HepG2 (cell line): Measurements from ENCODE around the gene GRB10. TPM values are rescaled to one million over a fixed set of nuclear protein-coding genes. Genes with fewer than 3 reads are reported as not detected.

Experiments
- ATAC-seq: fragments of 200-7000 bp; cut with Tn5 transposase; 3 replicates; pipeline ENCODE4 v1.9.1; 2020; ENCODE audit warnings: mild to moderate bottlenecking, moderate library complexity
- BruUV-seq: library from RNA; stranded (reverse); fragments of 400-500 nt; replicated peaks from 2 replicates; lab custom pipeline; 2021; lab: Mats Ljungman, UMichigan
- CTCF ChIA-PET: fragments of 300-600 bp; formaldehyde crosslinking; extraction: SDS; loops from one replicate; lab custom pipeline; 2021; ENCODE audit warnings: low total read pairs, inconsistent platforms, low intra/inter-chr PET ratio; lab: Yijun Ruan, JAX
- POLR2A ChIA-PET: fragments of 350-600 bp; sonication (Branson Sonifier 250); formaldehyde crosslinking; loops from one replicate; lab custom pipeline; 2020; ENCODE audit warnings: antibody characterized with exemption, inconsistent platforms; lab: Yijun Ruan, JAX
- DNase-seq: peaks from one replicate; pipeline ENCODE4 v3.0.0-alpha.2; 2015; ENCODE audit warnings: low spot score
- FAIRE-seq: peaks from 3 replicates; lab custom pipeline; 2011; peaks lifted over from hg19 to GRCh38; lab: Jason Lieb, UNC
- H2AFZ ChIP-seq: one replicate; pipeline ENCODE4 v1.6.1; 2011; ENCODE audit warnings: low read length, inconsistent platforms
- H3K27ac ChIP-seq: fragments of 300-600 bp; 3 replicates; pipeline ENCODE4 v1.8.0; 2011; ENCODE audit warnings: mixed run types, mild to moderate bottlenecking, mixed read lengths, low read length, inconsistent platforms; ENCODE audit not compliant: insufficient read depth; ENCODE audit errors: extremely low read length
- H3K27me3 ChIP-seq, 2 experiments: fragments of 200-600 bp in 1 of 2; 2 replicates in 1 of 2; 3 replicates in 1 of 2; pipeline versions ENCODE4 v1.6.0 to v1.8.0; 2011; ENCODE audit warnings: low read length in 2 of 2, mild to moderate bottlenecking in 2 of 2, moderate library complexity in 2 of 2, inconsistent platforms in 1 of 2; ENCODE audit not compliant: insufficient read depth in 2 of 2, control insufficient read depth in 1 of 2
- H3K36me3 ChIP-seq, 2 experiments: fragments of 200-600 bp in 1 of 2; replicated peaks in 1 of 2; 2 replicates in 1 of 2; 3 replicates in 1 of 2; pipeline versions ENCODE4 v1.5.1 to v1.8.0; 2011; ENCODE audit warnings: low read length in 2 of 2, inconsistent platforms in 1 of 2; ENCODE audit not compliant: insufficient read depth in 2 of 2, control insufficient read depth in 1 of 2
- H3K4me1 ChIP-seq: 2 replicates; pipeline ENCODE4 v1.5.1; 2012; ENCODE audit warnings: low read length, inconsistent platforms; ENCODE audit not compliant: insufficient read depth
- H3K4me2 ChIP-seq: 2 replicates; pipeline ENCODE4 v1.6.0; 2011; ENCODE audit warnings: low read depth, low read length, inconsistent platforms
- H3K4me3 ChIP-seq, 3 experiments: fragments of 200-600 bp in 1 of 3; sonication (generic), shearing (Covaris generic) in 1 of 3; replicated peaks in 1 of 3; 2 replicates each; pipeline ENCODE4 v1.5.1; 2011 to 2016; ENCODE audit warnings: low read length in 3 of 3, inconsistent platforms in 2 of 3, low read depth in 2 of 3, mild to moderate bottlenecking in 2 of 3, control low read depth in 1 of 3, mixed read lengths in 1 of 3; ENCODE audit not compliant: insufficient read depth in 1 of 3
- H3K79me2 ChIP-seq: one replicate; pipeline ENCODE4 v1.6.1; 2011; ENCODE audit warnings: low read length, inconsistent platforms; ENCODE audit not compliant: insufficient read depth
- H3K9ac ChIP-seq: 2 replicates; pipeline ENCODE4 v1.6.0; 2011; ENCODE audit warnings: mild to moderate bottlenecking, low read depth, low read length, inconsistent platforms; ENCODE audit not compliant: insufficient read depth
- H3K9me3 ChIP-seq: 2 replicates; pipeline ENCODE4 v1.5.1; 2012; ENCODE audit warnings: mild to moderate bottlenecking, low read length
- H4K20me1 ChIP-seq: 2 replicates; pipeline ENCODE4 v1.6.0; 2011; ENCODE audit warnings: inconsistent platforms, mild to moderate bottlenecking, low read length, moderate library complexity; ENCODE audit not compliant: insufficient read depth
- FOXA1 ChIP-seq, 2 experiments: fragments of 450-650 bp in 1 of 2; sonication (generic) in 1 of 2; formaldehyde crosslinking in 1 of 2; IDR thresholded peaks; 2 replicates each; pipeline versions ENCODE4 v1.4.0 to v1.6.1; 2016 to 2020; ENCODE audit warnings: missing genetic modification reagents in 1 of 2
- KDM1A ChIP-seq: IDR thresholded peaks from 2 replicates; pipeline ENCODE4 v1.6.1; 2016; ENCODE audit warnings: missing compliant biosample characterization
- MTA1 ChIP-seq: sonication (generic); formaldehyde crosslinking; IDR thresholded peaks from 2 replicates; pipeline ENCODE4 v1.4.0; 2020; ENCODE audit warnings: missing genetic modification reagents, mild to moderate bottlenecking, borderline replicate concordance
- TCF7L2 ChIP-seq: IDR thresholded peaks from 2 replicates; pipeline ENCODE4 v1.6.1; 2011; ENCODE audit warnings: mild to moderate bottlenecking, low read depth, low read length, moderate library complexity
- ZNF562 ChIP-seq: sonication (generic); formaldehyde crosslinking; IDR thresholded peaks from 2 replicates; pipeline ENCODE4 v1.8.0; 2022; ENCODE audit warnings: missing genetic modification reagents, borderline replicate concordance
- ZNF563 ChIP-seq: sonication (generic); formaldehyde crosslinking; IDR thresholded peaks from 2 replicates; pipeline ENCODE4 v1.8.0; 2022; ENCODE audit warnings: mild to moderate bottlenecking, moderate library complexity, missing genetic modification reagents
- ZNF776 ChIP-seq: sonication (generic); formaldehyde crosslinking; IDR thresholded peaks from 2 replicates; pipeline ENCODE4 v1.4.0; 2020; ENCODE audit warnings: mild to moderate bottlenecking, missing genetic modification reagents
- ZNF782 ChIP-seq: sonication (generic); formaldehyde crosslinking; IDR thresholded peaks from 2 replicates; pipeline ENCODE4 v1.4.0; 2020; ENCODE audit warnings: missing genetic modification reagents, mild to moderate bottlenecking, borderline replicate concordance
- WGBS: methylation state at CpG from one replicate; pipeline ENCODE4 v1.1.6; 2017; ENCODE audit warnings: low lambda C conversion rate; 5-methylcytosine and 5-hydroxymethylcytosine counted together
- in situ Hi-C: cut with HindIII; loops from 2 replicates; pipeline ENCODE4 v1.10.0; 2017; ENCODE audit warnings: low pct_unique_long_range_greater_than_20kb; ENCODE audit not compliant: extremely low pct_ligation_motif_present
- intact Hi-C: fragments of 100-400 bp; cut with micrococcal nuclease; formaldehyde crosslinking; loops from one replicate; pipeline ENCODE4 v1.10.0; 2022; ENCODE audit not compliant: unreplicated experiment
- polyA plus RNA-seq, 8 experiments: library from polyadenylated mRNA; depleted of rRNA in 3 of 8; stranded (reverse) in 7 of 8; unstranded in 1 of 8; fragments of >200 nt; fragmentation: Illumina TruSeq in 4 of 8; extraction: Trizol in 4 of 8; gene quantifications; 2 replicates each; pipeline versions ENCODE4 v1.2.1 to v1.2.3, GENCODE V29; 2011 to 2016; ENCODE audit warnings: low read depth in 4 of 8, missing spikeins in 1 of 8, mixed read lengths in 1 of 8; ENCODE audit not compliant: insufficient read depth in 1 of 8
- total RNA-seq, 5 experiments: library from RNA; depleted of rRNA; stranded (reverse); fragments of >200 nt; fragmentation: Illumina TruSeq; extraction: Trizol; gene quantifications; 2 replicates each; pipeline ENCODE4 v1.2.3, GENCODE V29; 2016; ENCODE audit warnings: low read depth in 1 of 5
- TF ChIP-seq, protein P1 (sequence below): IDR thresholded peaks from 2 replicates; pipeline ENCODE4 v1.6.1; 2018; ENCODE audit warnings: missing genetic modification reagents
- TF ChIP-seq, protein P2 (sequence below), 2 experiments: sonication (generic) in 1 of 2; formaldehyde crosslinking in 1 of 2; IDR thresholded peaks; 2 replicates each; pipeline versions ENCODE4 v1.4.0 to v1.6.1; 2018 to 2020; ENCODE audit warnings: missing genetic modification reagents in 2 of 2, borderline replicate concordance in 1 of 2, low read depth in 1 of 2, mild to moderate bottlenecking in 1 of 2, missing biosample characterization in 1 of 2
- TF ChIP-seq, protein P3 (sequence below): sonication (generic); formaldehyde crosslinking; IDR thresholded peaks from 2 replicates; pipeline ENCODE4 v1.4.0; 2020; ENCODE audit warnings: mild to moderate bottlenecking, low read depth, missing genetic modification reagents

Gene GRB10
- total and polyA plus RNA-seq, 2 of the 13 experiments (the other 11 are each of a cell fraction or from before 2014, with no cell fraction given) = 4.0 to 6.8 TPM

DNA sequence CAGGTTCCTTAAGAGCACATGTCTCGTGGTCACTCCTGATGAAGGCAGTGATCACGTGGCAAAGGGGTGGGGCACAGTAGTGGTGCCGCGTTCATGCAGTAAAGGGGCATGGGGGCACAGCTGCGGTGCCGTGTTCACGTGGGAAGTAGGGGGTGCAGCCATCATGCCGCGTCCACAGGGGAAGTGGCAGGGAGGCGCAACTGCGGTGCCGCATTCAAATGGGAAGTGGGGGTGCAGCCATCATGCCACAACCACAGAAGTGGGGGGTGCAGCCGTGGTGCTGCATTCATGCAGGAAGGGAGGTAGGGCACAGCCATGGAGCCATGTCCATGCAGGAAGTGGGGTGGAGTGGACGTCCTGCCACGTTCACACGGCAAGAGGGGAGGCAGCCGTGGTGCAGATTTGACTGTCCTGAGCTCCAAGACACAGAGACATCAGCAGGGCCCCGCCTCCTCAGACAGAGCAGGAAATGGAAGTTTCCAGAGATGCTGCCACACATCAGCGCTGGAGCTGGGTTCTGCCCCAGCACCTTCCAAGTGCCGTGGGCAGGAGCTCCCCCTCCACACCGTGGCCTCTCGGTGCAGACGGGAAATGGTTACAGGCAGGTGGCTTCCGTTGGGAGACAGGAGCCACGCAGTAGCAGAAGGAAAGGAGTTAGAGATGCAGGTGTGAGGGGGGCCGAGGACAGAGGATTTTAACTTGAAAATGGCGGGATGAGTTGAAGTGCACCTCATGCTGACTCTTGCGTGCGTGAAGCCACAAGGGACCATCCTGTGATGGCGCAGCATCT lies 122.5 kb downstream of the GRB10 start:
- Histone ChIP-seq H3K9ac (no peak overlapping the region), H3K27ac (no peak overlapping the region), H3K79me2 (no peaks in the 10 kb centered on the region), H3K4me1 (no peaks in the 10 kb centered on the region), H3K4me3 (no peak overlapping the region), H3K36me3 (peaks cover 0 to 3% of the 10 kb centered on the region in 2 experiments; a peak in 1 of 5 replicates), H3K9me3 (no peaks in the 10 kb centered on the region), H3K4me2 (no peak overlapping the region), H3K27me3 (no peaks in the 10 kb centered on the region), H4K20me1 (no peaks in the 10 kb centered on the region), H2AFZ (no peak overlapping the region)
- 84% methylated on average over 30 of the region's 30 CpGs for WGBS
- FAIRE-seq = no peak
- ATAC-seq = no peak
- intact Hi-C loops (no loop called here), in situ Hi-C loops (loop anchor here (10.0 kb wide), 1 partner anchor 455 kb away; no protein-coding TSS in a partner anchor)
- BruUV-seq = no TSS peak
- DNase-seq = no peak
- POLR2A ChIA-PET = no interaction called here
- no peak for TF ChIP-seq TCF7L2
- TF ChIP-seq ZNF782 (CRISPR knock-in tag) = no peak
- TF ChIP-seq, protein P1, sequence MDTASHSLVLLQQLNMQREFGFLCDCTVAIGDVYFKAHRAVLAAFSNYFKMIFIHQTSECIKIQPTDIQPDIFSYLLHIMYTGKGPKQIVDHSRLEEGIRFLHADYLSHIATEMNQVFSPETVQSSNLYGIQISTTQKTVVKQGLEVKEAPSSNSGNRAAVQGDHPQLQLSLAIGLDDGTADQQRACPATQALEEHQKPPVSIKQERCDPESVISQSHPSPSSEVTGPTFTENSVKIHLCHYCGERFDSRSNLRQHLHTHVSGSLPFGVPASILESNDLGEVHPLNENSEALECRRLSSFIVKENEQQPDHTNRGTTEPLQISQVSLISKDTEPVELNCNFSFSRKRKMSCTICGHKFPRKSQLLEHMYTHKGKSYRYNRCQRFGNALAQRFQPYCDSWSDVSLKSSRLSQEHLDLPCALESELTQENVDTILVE = no peak
- no peak for TF ChIP-seq MTA1
- TF ChIP-seq KDM1A (CRISPR knock-in tag) = no peak
- TF ChIP-seq ZNF776 = no peak
- no peak for TF ChIP-seq ZNF563 (CRISPR knock-in tag)
- TF ChIP-seq, protein P2, sequence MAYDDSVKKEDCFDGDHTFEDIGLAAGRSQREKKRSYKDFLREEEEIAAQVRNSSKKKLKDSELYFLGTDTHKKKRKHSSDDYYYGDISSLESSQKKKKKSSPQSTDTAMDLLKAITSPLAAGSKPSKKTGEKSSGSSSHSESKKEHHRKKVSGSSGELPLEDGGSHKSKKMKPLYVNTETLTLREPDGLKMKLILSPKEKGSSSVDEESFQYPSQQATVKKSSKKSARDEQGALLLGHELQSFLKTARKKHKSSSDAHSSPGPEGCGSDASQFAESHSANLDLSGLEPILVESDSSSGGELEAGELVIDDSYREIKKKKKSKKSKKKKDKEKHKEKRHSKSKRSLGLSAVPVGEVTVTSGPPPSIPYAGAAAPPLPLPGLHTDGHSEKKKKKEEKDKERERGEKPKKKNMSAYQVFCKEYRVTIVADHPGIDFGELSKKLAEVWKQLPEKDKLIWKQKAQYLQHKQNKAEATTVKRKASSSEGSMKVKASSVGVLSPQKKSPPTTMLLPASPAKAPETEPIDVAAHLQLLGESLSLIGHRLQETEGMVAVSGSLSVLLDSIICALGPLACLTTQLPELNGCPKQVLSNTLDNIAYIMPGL (CRISPR knock-in tag; IDR thresholded peaks at IDR 0.05; ENCODE audit: borderline replicate concordance in 1 of 2, low read depth in 1 of 2) = no peak
- TF ChIP-seq, protein P3, sequence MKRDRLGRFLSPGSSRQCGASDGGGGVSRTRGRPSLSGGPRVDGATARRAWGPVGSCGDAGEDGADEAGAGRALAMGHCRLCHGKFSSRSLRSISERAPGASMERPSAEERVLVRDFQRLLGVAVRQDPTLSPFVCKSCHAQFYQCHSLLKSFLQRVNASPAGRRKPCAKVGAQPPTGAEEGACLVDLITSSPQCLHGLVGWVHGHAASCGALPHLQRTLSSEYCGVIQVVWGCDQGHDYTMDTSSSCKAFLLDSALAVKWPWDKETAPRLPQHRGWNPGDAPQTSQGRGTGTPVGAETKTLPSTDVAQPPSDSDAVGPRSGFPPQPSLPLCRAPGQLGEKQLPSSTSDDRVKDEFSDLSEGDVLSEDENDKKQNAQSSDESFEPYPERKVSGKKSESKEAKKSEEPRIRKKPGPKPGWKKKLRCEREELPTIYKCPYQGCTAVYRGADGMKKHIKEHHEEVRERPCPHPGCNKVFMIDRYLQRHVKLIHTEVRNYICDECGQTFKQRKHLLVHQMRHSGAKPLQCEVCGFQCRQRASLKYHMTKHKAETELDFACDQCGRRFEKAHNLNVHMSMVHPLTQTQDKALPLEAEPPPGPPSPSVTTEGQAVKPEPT (CRISPR knock-in tag) = no peak
- TF ChIP-seq FOXA1 (IDR thresholded peaks at IDR 0.05) = no peak
- TF ChIP-seq FOXA1 (CRISPR knock-in tag; IDR thresholded peaks at IDR 0.05) = no peak
- no peak for TF ChIP-seq ZNF562 (CRISPR knock-in tag)
- CTCF ChIA-PET = no interaction called here
